ENCODE results near the gene CYB5A. TPM values are rescaled to one million over a fixed set of nuclear protein-coding genes. Genes with fewer than 3 reads are reported as not detected.
A peak's percentile ranks its signal among the peaks of the same experiment; 100 is the strongest.

Gene CYB5A
- polyA plus RNA-seq, 2 of the 4 experiments (the other 2 are of a cell fraction): 132 to 267 TPM

DNA sequence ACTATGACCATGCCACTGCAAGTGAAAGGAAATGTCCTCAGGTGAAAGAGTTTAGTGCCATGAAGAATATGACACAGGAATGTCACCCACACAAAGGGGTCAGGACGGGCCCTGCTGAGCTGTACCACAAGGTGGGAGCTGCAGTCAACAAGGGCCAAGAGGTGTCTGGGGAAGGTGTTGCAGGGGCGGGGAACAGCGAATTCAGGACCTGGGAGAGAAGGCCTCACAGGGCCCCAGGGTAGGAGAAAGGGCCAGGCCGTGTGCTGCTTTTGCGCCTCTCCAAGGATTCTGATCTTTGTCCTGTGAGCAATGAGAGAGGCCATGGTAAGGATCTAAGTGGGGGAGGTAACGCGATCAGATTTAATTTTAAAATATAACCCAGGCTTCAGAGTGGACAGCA, 23.6 kb downstream of the CYB5A start:
- 91% methylated on average over 7 of the region's 7 CpGs for WGBS (ENCODE audit: missing lambda C conversion rate)
- ChIA-PET CTCF (no interaction called here), POLR2A (no interaction called here)
- ATAC-seq: no peak
- Histone ChIP-seq H3K4me3 (no peak overlapping the region), H3K27ac (no peak overlapping the region; a peak in 1 of 6 replicates), H3K9me3 (no peaks in the 10 kb centered on the region), H3K4me2 (no peak overlapping the region), H3K4me1 (peaks cover 19% of the 10 kb centered on the region)
- no peak for DNase-seq (ENCODE audit: low read depth in 1 of 2, low spot score in 1 of 2)
- FAIRE-seq: no peak
- TF ChIP-seq ESRRA (IDR thresholded peaks at IDR 0.05; ENCODE audit: borderline replicate concordance, low read length): no peak

DNA sequence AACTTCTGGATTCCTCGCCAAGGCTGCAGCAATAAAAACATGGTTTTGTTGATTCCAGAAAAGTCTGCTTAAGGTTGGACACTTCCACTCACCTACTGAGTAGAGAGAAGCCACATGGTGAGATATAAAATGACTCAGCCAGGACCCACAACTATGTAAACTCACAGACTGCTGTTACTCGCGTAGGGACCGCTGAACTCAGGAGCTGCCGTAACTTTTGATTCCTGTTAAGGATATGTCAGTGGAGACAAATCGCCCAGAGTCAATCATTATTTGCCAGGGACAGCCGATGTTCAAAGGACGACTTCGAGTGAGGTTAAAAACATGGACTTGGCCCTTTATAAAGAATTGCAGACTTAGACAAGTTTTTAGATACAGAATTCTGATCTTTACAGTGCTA, 25.6 kb downstream of the CYB5A start:
- peaks cover 17% of the 10 kb centered on the region for H3K4me1 ChIP-seq
- FAIRE-seq (no peak), ATAC-seq (peak; percentile 76; a peak in 5 of 6 replicates), DNase-seq (ENCODE audit: low read depth in 1 of 2, low spot score in 1 of 2) (peak in 1 of 2 experiments; percentile 26)
- TF ChIP-seq HDAC2 (IDR thresholded peaks at IDR 0.05): no peak
- H3K4me2 ChIP-seq: peak overlapping the region; percentile 28
- no peak overlapping the region for H3K4me3 ChIP-seq
- ChIA-PET POLR2A (no interaction called here), CTCF (no interaction called here)
- 55% methylated on average over 9 of the region's 9 CpGs for WGBS (ENCODE audit: missing lambda C conversion rate)
- H3K9me3 ChIP-seq: no peaks in the 10 kb centered on the region
- H3K27ac ChIP-seq: peak overlapping the region in 1 of 2 experiments; percentile 52; a peak in 3 of 6 replicates

DNA sequence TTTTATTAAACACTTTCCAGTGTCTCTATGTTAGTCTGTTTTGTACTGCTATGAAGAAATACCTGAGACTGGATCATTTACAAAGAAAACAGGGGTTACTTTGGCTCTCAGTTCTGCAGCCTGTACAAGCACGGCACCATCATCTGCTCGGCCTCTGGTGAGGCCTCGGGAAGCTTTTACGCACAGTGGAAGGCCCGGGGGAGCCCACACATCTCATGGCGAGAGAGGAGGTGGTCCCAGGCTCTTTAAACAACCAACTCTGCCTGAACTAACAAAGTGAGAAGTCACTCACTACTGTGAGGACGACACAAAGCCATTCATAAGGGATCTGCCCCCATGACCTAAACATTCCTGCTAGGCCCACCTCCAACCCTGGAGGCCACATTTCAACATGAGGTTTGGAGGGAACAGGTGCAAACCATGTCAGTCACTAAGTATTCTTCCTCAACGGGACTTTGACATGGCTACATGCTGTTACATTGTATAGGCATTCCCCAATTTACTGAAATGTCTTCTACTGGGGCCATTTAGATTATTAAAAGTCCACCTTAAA, 26.1 kb downstream of the CYB5A start:
- peak overlapping the region; percentile 28 for H3K4me2 ChIP-seq
- no peak for FAIRE-seq

DNA sequence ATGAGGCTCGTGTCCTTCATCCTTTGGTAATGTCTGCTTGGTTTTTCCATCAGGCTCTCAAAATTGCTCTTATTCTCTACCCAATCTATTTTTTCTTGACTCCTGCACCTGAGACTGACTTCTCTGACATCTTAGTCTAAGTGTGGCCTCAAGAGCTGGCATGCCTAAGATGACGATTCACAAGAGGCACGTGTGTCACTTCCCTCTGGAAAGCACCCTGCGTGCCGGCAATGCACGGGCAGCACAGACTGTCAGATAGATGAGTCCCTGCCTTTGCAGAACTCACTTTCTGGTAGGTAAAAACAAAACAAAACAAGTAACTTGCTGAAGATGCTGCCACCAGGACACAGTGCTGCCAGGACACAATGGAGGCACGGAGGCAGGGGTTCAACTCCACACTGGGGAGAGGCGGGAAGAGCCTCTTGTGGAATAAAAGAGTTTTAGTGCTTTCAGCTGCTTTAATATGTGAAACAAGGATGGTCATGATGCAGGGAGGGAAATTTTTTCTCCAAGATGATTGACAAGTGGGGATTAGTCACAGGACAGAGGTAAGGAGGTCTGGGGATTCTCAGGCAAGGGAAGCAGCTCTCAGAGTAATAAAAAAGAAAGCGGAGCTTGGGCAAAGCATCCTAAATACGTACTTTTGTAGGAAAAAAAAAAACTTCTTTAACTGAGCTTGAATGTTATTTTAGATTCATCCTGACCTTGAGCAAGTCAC, 27.3 kb downstream of the CYB5A start:
- FAIRE-seq: no peak
- H3K4me2 ChIP-seq: no peak overlapping the region
- no peak overlapping the region for H3K4me3 ChIP-seq
- WGBS (ENCODE audit: missing lambda C conversion rate): 70% methylated on average over 10 of the region's 10 CpGs
- no peak for DNase-seq (ENCODE audit: low read depth in 1 of 2, low spot score in 1 of 2)
- ChIA-PET CTCF (interaction anchor here (1.5 kb wide), 1 partner anchor 78 kb away, joined by 3 read pairs; no protein-coding TSS in a partner anchor), POLR2A (no interaction called here)
- peaks cover 18% of the 10 kb centered on the region for H3K4me1 ChIP-seq
- H3K9me3 ChIP-seq: no peaks in the 10 kb centered on the region
- peak overlapping the region in 1 of 2 experiments; percentile 7; a peak in 1 of 6 replicates for H3K27ac ChIP-seq
- no peak for ATAC-seq
- no peak for TF ChIP-seq JUNB (IDR thresholded peaks at IDR 0.05)
- TF ChIP-seq NR3C1 (IDR thresholded peaks at IDR 0.05): no peak
- TF ChIP-seq SREBF2 (IDR thresholded peaks at IDR 0.05): no peak
- TF ChIP-seq RAD21 (conservative IDR thresholded peaks at IDR 0.05 in 1 of 2, IDR thresholded peaks at IDR 0.05 in 1 of 2): no peak
- TF ChIP-seq KDM5A (IDR thresholded peaks at IDR 0.05): no peak
- TF ChIP-seq CBX2 (IDR thresholded peaks at IDR 0.05; ENCODE audit: borderline replicate concordance, low read depth): no peak
- no peak for TF ChIP-seq FOSL2 (IDR thresholded peaks at IDR 0.05)
- TF ChIP-seq FOSL2 (CRISPR knock-in tag; IDR thresholded peaks at IDR 0.05): no peak
- no peak for TF ChIP-seq RCOR1 (IDR thresholded peaks at IDR 0.05; ENCODE audit: low read depth, low read length)
- no peak for TF ChIP-seq HOXB5 (CRISPR knock-in tag; IDR thresholded peaks at IDR 0.05)
- no peak for TF ChIP-seq CEBPB (IDR thresholded peaks at IDR 0.05)
- TF ChIP-seq RNF2 (IDR thresholded peaks at IDR 0.05; ENCODE audit: borderline replicate concordance, low read depth): no peak
- no peak for TF ChIP-seq BHLHE40 (IDR thresholded peaks at IDR 0.05; ENCODE audit: low read depth, low read length)
- no peak for TF ChIP-seq GATA3 (IDR thresholded peaks at IDR 0.05; ENCODE audit: borderline replicate concordance)
- no peak for TF ChIP-seq HEYL (CRISPR knock-in tag; IDR thresholded peaks at IDR 0.05)
- no peak for TF ChIP-seq CHD2 (IDR thresholded peaks at IDR 0.05; ENCODE audit: low read length, partially characterized antibody)
- TF ChIP-seq EP300 (IDR thresholded peaks at IDR 0.05): no peak
- no peak for TF ChIP-seq SMC3 (IDR thresholded peaks at IDR 0.05)
- TF ChIP-seq TP53 (CRISPR knock-in tag; IDR thresholded peaks at IDR 0.05): no peak

More for the DNA sequence above, 26.1 kb downstream of the CYB5A start:
- Histone ChIP-seq H3K4me1 (peaks cover 17% of the 10 kb centered on the region), H3K9me3 (no peaks in the 10 kb centered on the region), H3K4me3 (no peak overlapping the region), H3K27ac (peak overlapping the region; percentile 40 to 52; a peak in 3 of 6 replicates)
- POLR2A ChIA-PET: no interaction called here
- CTCF ChIA-PET: no interaction called here
- DNase-seq (ENCODE audit: low read depth in 1 of 2, low spot score in 1 of 2) (no peak), ATAC-seq (no peak)
- WGBS (ENCODE audit: missing lambda C conversion rate): 90% methylated on average over 5 of the region's 8 CpGs
- TF ChIP-seq, protein P1, sequence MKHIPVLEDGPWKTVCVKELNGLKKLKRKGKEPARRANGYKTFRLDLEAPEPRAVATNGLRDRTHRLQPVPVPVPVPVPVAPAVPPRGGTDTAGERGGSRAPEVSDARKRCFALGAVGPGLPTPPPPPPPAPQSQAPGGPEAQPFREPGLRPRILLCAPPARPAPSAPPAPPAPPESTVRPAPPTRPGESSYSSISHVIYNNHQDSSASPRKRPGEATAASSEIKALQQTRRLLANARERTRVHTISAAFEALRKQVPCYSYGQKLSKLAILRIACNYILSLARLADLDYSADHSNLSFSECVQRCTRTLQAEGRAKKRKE (CRISPR knock-in tag; IDR thresholded peaks at IDR 0.05; ENCODE audit: low read depth): no peak
- TF ChIP-seq ZFP36 (IDR thresholded peaks at IDR 0.05; ENCODE audit: borderline replicate concordance, partially characterized antibody) (no peak), CBX8 (IDR thresholded peaks at IDR 0.05) (no peak), HOXA7 (CRISPR knock-in tag; IDR thresholded peaks at IDR 0.05) (no peak), JUN (IDR thresholded peaks at IDR 0.05) (no peak), MYC (IDR thresholded peaks at IDR 0.05; ENCODE audit: borderline replicate concordance, low read length) (no peak), KDM1A (IDR thresholded peaks at IDR 0.05; ENCODE audit: low read depth) (no peak), HDAC2 (IDR thresholded peaks at IDR 0.05) (no peak)
- TF ChIP-seq, protein P2, sequence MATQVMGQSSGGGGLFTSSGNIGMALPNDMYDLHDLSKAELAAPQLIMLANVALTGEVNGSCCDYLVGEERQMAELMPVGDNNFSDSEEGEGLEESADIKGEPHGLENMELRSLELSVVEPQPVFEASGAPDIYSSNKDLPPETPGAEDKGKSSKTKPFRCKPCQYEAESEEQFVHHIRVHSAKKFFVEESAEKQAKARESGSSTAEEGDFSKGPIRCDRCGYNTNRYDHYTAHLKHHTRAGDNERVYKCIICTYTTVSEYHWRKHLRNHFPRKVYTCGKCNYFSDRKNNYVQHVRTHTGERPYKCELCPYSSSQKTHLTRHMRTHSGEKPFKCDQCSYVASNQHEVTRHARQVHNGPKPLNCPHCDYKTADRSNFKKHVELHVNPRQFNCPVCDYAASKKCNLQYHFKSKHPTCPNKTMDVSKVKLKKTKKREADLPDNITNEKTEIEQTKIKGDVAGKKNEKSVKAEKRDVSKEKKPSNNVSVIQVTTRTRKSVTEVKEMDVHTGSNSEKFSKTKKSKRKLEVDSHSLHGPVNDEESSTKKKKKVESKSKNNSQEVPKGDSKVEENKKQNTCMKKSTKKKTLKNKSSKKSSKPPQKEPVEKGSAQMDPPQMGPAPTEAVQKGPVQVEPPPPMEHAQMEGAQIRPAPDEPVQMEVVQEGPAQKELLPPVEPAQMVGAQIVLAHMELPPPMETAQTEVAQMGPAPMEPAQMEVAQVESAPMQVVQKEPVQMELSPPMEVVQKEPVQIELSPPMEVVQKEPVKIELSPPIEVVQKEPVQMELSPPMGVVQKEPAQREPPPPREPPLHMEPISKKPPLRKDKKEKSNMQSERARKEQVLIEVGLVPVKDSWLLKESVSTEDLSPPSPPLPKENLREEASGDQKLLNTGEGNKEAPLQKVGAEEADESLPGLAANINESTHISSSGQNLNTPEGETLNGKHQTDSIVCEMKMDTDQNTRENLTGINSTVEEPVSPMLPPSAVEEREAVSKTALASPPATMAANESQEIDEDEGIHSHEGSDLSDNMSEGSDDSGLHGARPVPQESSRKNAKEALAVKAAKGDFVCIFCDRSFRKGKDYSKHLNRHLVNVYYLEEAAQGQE (IDR thresholded peaks at IDR 0.05): no peak
